ENCODE data around the gene GALK2.
"Not testable (repeated sequence)": the region's sequence is repeated elsewhere in the genome, so short reads cannot be mapped to it uniquely, and the experiment has no call there.

Gene GALK2

GRCh38 chr15:49287481-49287880 lies 117.4 kb downstream of the GALK2 start:
- no peak for DNase-seq

- no peak for DNase-seq
Measured at GRCh38 chr15:49288391-49288790, 118.3 kb downstream of the GALK2 start.

GRCh38 chr15:49290191-49290590 lies 120.1 kb downstream of the GALK2 start:
- no peak for DNase-seq

GRCh38 chr15:49293941-49294340 lies 123.9 kb downstream of the GALK2 start:
- DNase-seq: no peak

- DNase-seq: no peak
Measured at GRCh38 chr15:49296258-49296657, 126.2 kb downstream of the GALK2 start.

GRCh38 chr15:49297584-49297983 lies 127.5 kb downstream of the GALK2 start:
- DNase-seq: no peak

- no peak for DNase-seq
Measured at GRCh38 chr15:49300856-49301255, 130.8 kb downstream of the GALK2 start.

GRCh38 chr15:49301562-49301961 lies 131.5 kb downstream of the GALK2 start:
- DNase-seq: no peak

GRCh38 chr15:49303003-49303402 lies 133.0 kb downstream of the GALK2 start:
- DNase-seq: no peak

GRCh38 chr15:49306551-49306950 lies 136.5 kb downstream of the GALK2 start:
- no peak for DNase-seq

GRCh38 chr15:49308686-49309085 lies 138.6 kb downstream of the GALK2 start:
- DNase-seq: no peak

- no peak for DNase-seq
Measured at GRCh38 chr15:49309889-49310288, 139.8 kb downstream of the GALK2 start.

GRCh38 chr15:49313650-49314049 lies 143.6 kb downstream of the GALK2 start:
- no peak for DNase-seq

GRCh38 chr15:49314716-49315115 lies 144.7 kb downstream of the GALK2 start:
- DNase-seq: no peak

GRCh38 chr15:49315391-49315823 lies 145.4 kb downstream of the GALK2 start:
- DNase-seq: no peak

- no peak for DNase-seq
Measured at GRCh38 chr15:49320351-49320750, 150.3 kb downstream of the GALK2 start.

- DNase-seq: no peak
Measured at GRCh38 chr15:49323207-49323606, 153.2 kb downstream of the GALK2 start.

- DNase-seq: no peak
Measured at GRCh38 chr15:49327927-49328326, 157.9 kb downstream of the GALK2 start.

- no peak for DNase-seq
Measured at GRCh38 chr15:49328941-49329340, 158.9 kb downstream of the GALK2 start.

- DNase-seq: no peak
Measured at GRCh38 chr15:49330166-49330565, 160.1 kb downstream of the GALK2 start.

- DNase-seq: no peak
Measured at GRCh38 chr15:49331442-49331841, 161.4 kb downstream of the GALK2 start.

GRCh38 chr15:49331951-49332350 lies 161.9 kb downstream of the GALK2 start:
- DNase-seq: no peak

- DNase-seq: no peak
Measured at GRCh38 chr15:49339656-49340055, 169.6 kb downstream of the GALK2 start.

- DNase-seq: no peak
Measured at GRCh38 chr15:49343546-49343945, 173.5 kb downstream of the GALK2 start.

- not testable (repeated sequence) for DNase-seq
Measured at GRCh38 chr15:49354439-49354838, 184.4 kb downstream of the GALK2 start.

- DNase-seq: no peak
Measured at GRCh38 chr15:49361370-49361769, 191.3 kb downstream of the GALK2 start.

Data from NCI-H146 (cell line).